Hematopoietic multipotent progenitor cell treated with erythropoietin and hydrocortisone succinate and interleukin-3 and kit ligand, for 4 days (in vitro differentiated cells): ENCODE measurements around the gene PKM.

Source experiments
- DNase-seq: peaks from one replicate; pipeline ENCODE4 v3.0.0-alpha.2; 2015

The PKM gene

DNA sequence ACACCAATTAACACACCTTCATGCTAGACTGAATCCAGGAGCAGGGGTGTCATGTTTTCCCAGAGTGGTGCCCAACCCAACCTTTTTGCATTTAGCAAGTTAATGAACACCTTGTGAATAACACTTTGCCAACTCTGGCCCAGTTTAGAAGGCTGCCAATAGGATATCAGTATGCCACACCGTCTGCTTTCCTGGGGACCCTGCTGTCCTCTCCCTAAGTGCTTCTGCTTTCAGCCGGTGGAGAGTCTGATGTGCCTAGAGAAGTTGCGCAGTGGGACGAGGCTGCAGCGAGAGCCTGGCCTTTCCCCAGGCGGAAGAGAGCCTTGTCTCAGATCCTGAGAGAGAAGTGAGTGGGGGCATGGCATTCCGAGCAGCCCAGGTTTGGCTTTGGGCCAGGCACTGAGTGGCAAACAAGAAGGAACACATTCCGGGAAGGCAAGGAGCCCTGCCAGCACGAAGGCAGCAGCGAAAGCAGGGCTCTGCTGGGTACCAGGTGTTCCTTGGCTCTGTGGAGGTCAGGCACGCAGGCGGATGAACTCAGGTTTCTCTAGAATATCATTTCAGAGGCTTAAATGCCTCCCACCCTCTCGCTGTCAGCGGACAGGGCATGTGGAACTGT, 75.9 kb downstream of the PKM start:
- DNase-seq: no peak

- no peak for DNase-seq
Observed at GRCh38 chr15:72154316-72154715, 76.7 kb downstream of the PKM start.

DNA sequence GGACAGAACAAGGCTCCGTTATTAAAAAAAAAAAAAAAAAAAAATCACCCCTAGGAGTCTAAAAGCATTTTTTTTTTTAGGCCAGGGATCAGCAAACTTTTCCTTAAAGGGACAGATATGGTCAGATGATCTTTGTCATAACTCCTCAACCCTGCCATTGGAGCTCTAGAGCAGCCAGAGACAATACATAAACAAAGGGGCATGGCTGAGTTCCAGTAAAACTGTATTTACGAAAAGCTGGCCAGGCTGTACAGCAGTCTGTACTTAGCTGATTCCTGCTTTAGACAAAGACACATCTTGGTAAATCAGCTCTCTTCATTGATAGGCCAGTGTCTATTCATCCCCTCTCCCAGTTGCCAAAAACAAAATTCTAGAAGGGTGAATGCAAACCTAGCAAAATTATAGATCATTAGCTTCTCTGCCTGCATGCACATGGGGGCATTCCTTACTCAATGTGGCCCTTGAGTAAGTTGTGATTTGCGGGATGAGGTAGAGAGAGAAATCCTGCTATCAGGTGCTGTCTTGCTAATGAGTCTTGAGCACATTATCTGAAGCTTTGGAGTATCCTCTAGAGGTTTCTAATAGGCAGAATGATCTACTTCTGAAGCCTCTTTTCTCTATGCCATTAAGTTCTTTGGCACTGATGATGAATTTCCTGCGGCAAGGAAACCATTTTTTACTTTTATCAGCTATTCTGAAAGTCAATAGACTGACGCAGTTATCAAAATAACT, 77.6 kb downstream of the PKM start:
- no peak for DNase-seq
